GM20431 (cell line): ENCODE measurements around the gene METRN.
"Not testable (repeated sequence)": the region's sequence is repeated elsewhere in the genome, so short reads cannot be mapped to it uniquely, and the experiment has no call there.

Experiments used
- in situ Hi-C: fragments of 300-500 bp; cut with MseI, MboI; formaldehyde crosslinking; loops from one replicate; pipeline ENCODE4 v1.15.0; 2020; ENCODE audit warnings: low sequenced_read_pairs; ENCODE audit not compliant: unreplicated experiment

METRN gene

DNA sequence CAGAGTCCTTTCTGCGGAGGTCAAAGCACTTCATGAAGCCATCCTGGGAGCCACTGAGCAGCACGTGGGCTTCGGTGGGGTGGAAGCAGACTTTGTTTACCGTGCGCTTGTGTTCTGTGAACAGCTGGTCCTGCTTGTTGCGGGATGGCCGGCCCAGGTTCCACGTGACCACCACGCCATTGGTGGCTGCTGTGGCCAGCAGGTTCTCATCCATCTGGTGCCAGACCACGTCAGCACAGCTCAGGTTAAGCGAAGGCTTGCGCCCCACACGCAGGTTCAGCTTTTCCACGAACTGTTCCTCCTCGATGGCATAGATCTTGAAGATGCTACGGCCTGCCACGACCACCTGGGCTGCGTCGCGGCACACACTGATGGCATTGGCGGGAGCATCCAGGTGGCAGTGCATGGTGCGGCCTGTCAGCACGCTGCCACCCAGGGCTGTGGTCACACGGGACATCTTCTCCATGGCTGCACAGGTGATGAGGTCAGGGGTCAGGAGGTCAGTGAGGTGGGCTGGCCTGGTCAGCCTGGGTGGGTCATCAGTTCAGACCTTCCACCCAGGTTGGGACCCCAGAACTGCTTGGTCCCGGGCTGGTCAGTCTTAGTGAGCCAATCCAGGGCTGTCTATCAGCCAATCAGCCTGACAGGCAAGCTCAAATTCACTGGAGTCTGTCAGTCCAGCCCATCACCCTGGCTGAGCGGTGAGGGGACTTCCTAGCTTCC, 25.6 kb upstream of the METRN start:
- in situ Hi-C loops = no loop called here

DNA sequence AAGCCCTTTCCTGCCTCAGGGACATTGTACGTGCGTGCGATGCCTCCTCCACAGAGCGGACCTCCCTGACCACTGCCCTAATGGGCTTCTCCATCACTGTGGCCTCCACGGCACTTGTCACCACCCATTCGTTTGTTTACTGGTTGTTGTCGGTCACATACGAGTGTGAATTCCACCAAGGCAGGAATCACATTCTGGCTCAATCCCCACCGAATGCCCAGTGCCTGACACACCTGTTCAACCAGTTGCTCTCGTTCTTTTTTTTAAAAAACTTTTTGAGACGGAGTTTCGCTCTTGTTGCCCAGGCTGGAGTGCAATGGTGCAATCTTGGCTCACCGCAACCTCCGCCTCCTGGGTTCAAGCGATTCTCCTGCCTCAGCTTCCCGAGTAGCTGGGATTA, 23.7 kb upstream of the METRN start:
- in situ Hi-C loops = not testable (repeated sequence)

DNA sequence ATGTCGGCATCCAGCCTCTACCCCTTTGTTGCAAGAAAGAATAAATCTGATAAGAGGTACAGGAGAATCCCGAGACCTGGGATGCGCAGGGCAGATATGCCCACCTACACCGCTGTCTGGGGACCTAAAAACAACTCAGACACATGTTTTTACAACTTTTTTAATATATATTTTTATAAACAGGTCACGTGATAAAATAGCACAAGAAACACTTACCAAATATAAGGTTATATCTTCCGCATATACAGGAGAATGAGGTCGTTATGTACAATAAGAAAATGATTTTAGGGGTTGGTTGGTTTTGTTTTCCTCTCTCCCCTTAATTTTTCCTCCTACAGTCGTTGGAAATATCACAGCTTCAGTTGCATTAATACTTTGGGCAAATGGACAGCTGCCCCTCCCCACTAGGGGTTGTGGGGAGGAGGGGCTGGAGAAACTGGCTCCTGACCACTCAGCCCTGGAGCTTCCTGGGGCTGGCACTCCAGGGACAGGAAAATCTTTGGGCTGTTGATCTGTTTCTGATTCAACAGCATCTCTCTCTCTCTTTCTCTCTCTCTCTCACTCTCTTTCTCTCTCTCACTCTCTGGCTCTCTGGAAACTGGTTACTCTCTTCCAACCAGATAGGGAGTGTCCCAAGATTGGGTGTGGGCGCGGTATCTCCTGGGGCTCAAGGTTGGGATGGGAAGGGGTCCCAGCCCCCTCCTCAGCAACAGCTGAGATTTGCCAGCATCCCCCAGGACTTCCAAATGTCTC, 22.4 kb upstream of the METRN start:
- in situ Hi-C loops = no loop called here

DNA sequence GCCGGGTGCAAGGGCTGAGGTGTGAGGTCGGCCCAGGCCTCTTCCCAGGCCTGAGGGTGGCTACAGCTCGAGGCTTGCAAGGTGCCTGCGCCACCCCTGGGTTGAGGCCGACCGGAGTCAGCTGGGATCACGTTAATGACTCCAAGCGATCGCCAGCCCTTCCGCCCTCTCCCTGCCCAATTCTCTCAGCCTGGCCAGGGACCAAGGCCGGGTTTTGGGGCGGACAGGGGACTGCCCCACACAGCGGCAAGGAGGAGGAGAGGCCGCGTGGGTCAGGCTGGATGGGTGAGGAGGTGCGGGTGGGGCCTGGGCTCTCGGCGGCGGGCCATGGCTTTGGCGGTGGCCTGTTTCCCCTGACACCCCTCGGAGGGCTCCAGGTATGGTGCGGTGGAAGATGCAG, 21.6 kb upstream of the METRN start:
- in situ Hi-C loops = no loop called here

DNA sequence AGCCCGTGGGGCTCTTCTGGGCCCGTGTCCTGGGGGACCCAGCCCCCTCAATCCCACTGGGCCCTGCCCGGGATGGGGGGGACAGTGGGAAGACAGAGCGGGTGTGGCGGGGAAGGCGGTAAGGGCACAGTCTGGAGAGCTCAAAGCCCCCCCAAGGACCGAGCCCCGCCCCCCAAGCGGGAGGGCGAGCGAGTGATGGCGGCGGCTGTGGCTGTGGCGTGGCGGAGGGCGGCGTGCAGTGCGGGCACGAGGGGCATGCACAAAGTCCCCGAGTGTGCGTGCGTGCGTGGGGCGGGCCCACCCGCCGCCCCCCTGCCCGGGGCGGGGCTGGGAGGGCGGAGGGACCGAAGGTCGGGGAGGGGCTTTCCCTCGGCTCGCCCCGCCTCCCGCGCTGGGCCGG, 21.2 kb upstream of the METRN start:
- in situ Hi-C loops = no loop called here

DNA sequence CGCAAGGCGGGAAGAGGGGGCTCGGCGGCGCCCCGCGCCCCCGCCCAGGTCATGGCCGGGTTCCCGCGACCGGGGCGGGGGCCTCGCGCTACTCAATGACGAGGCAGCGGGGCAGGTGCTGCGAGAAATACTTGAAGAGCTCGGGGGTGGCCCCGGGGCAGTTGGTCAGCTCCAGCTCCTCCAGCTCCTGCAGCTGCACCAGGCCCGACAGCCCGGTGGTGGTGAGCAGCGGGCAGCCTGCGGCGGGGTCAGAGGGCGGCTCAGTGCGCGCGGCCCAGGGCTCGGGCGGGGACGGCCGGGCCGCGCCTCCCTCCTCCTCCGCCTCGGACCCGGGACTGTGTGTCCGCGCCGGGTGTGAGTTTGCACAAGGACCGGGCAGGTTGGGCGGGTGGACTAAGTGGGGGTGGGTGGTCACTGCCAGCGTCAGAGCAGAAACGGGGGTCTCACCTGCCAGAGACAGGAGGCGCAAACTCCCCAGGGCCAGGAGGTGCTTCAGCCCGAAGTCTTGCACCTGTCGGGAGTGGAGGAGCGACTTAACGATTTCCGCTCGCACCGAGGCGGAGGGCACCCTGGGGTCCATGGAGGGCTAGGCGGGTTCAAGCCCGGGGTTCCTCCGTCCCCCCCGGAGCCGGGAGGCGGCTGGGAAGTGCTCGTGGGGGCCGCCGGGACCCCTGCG, 20.6 kb upstream of the METRN start:
- in situ Hi-C loops = no loop called here

DNA sequence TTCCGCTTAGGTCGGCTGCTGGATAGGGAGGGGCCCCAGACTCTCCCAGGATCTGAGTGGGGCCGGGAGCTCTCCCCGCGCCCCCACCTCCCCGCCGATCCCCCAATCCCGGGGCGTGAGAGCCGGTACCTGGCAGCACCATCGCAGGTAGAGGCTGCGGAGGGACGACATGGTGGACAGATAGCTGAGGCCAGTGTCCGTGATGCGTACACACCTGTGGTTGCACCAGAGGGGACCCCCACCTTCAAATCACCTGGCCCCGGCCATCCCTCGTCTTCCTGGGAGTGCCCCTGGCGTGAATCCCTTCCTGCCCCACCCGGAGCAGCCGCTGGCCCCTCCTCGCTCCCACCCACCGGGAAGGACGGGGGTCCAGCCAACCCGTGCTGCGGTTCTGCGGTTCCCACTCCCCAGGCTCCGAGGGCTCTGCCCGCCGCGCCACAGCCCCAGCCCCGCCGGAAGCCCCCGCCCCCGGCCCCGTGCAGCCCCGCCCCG, 20.0 kb upstream of the METRN start:
- in situ Hi-C loops = no loop called here

DNA sequence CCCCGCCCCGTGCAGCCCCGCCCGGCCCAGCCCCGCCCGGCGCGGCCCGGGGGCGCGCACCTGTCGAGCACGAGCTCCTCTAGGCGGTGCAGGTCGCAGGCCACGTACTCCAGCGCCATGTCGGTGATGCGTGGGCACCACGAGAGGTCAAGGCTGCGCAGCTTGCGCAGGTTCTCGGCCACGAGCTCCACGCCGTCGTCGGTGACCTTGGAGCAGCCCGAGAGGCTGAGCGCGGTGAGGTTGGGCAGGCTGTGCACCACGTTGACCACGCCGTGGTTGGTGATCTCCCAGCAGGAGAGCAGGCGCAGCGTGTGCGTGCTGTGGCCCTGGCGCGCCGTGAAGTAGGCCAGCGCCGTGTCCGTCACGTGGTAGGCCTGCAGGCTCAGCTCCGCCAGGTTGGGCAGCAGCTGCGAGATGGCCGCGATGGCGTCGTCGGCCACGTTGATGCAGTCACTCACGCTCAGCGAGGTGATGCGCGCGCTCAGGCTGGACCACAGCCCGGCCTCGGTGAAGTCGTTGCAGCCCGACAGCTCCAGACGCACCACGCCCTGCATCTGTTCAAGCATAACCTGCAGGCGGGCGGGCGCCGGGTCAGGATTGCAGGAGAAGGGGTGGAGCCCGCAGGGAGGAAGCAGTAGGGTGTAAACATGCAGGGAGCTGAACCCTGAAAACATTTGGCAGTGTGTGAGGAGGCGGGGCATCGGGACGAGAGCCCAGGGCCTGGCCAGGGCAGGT, 19.4 kb upstream of the METRN start:
- in situ Hi-C loops = no loop called here

DNA sequence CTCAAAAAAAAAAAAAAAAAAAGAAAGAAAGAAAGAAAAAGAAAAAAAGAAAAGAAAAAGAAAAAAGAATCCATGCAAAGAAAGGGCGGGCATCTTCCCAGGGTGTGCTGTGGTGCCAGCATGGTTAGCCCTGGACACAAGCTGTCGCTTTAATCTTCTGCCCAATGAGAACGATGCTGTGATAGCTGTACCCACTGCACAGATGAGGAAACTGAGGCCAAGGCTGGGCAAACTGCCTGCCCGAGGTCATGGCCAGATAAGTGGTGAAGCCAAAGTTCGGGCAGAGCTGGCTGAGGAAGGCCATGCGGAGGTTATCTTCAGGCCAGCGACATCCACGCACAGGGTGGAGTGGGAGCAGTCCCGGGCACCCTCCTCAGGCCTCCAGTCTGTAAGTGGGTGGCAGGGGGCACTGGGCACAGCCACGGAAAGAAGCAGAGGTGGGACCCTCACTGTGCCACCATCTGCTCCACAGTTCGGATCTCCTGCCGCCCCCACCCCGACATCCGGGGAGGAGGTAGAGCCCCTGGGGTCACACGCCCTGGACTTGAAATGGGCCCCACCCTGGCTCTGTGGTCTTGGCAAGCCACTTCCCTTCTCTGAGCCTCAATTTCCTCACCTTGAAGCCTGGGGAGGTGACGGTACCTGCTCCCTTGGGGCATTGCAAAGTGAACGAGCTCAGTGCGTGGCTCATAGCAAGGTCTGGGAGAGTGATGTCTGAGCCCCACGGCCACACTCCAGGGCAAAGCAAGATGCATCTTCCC, 15.8 kb upstream of the METRN start:
- in situ Hi-C loops = no loop called here

DNA sequence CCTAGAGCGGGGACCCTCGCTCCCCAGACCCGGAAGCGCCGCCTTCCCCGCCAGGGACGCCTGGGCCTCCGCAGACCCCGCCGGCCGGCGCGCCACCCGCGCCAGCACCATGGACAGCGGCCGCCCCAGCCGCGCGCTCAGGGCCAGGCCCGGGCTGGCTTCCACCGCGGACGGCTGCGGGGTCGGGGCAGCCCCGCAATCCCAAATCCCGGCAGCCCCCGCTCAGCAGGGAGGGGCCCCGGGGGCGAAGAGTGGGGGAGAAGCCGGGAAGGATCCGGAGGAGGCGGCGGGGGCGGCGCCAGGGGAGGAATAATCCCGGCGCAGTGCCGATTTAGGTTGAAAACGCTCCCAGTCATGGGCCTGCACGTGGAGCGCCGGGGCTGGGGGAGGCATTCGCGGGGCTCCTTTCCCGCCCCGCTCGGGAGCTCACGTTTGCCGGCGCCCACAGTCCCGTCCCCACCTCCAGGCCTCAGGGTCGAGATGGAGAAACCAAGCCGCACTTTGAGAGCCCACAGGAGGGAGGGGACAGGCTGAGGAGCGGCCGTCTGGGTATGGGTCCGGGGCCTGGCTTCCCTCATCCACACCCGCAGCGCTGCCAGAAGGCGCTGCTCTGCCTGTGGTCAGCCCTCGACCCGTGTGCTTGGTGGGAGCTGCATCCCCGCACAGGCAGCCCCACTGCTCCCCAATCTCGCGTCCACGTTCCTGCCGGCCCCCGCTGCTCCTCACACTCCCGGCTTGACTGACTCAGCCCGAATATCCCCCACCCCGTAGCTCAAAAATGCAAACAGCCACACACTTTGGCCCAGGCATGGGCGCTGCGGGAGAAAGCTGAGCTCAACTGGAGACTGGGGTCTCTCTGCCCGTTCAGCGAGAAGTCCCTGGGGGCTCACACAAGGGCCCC, 14.0 kb upstream of the METRN start:
- in situ Hi-C loops = no loop called here

DNA sequence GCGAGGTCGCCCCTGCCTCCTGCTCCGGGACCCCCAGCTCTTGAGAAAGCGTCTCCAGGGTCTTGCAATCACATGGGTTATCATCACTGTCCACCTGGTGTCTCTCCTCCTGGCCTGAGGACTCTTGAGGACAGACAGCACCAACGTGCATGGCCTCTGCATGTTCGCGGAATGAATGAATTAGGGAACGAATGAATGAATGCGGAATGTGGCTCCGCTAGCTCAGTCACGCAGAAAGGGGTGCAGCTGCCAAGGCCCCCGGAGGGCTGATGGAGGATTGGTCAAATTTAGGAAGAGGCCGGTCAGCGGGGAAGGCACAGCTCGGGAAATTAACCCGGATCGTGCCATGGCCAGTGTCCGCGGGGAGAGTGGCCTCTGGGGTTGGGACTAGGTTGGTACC, 12.6 kb upstream of the METRN start:
- in situ Hi-C loops = no loop called here

DNA sequence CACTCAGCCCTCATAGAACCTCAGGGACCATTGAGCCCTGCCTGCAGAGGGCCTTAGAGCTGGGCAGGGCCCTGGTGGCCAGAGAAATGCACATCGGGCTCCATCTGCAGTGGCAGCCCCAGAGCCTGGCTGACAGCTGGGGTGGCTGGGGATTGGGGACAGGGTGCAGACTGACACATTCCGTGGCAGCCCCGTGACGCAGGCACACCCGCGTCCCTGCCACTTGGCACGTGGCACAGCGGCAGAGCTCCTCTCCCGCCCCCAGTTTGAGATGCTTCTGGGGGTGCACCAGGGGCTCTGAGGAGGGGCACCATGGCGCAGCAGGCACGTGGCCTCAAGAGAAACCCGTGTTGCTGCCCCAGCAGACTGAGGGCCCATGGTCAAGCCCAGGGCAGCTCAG, 11.5 kb upstream of the METRN start:
- in situ Hi-C loops = no loop called here

DNA sequence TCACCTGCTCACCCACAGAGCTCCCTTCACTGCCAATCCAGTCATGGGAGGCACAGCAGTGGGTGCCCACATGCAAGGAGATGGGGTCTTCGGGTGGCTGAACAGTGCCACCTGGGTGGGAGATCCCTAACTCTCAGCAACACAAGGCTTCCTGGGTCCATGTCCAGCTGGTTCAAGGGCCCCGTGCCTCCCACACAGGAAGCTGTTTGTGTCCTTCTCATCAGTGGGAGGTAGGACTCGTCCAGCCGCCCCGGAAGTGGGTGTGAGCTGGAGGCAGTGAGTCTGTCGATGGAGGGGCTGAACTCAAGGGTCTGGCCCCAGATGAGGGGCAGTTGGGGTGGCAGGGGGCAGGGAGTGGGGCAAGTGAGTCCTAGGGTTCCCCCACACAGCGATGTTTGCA, 10.9 kb upstream of the METRN start:
- in situ Hi-C loops = no loop called here

DNA sequence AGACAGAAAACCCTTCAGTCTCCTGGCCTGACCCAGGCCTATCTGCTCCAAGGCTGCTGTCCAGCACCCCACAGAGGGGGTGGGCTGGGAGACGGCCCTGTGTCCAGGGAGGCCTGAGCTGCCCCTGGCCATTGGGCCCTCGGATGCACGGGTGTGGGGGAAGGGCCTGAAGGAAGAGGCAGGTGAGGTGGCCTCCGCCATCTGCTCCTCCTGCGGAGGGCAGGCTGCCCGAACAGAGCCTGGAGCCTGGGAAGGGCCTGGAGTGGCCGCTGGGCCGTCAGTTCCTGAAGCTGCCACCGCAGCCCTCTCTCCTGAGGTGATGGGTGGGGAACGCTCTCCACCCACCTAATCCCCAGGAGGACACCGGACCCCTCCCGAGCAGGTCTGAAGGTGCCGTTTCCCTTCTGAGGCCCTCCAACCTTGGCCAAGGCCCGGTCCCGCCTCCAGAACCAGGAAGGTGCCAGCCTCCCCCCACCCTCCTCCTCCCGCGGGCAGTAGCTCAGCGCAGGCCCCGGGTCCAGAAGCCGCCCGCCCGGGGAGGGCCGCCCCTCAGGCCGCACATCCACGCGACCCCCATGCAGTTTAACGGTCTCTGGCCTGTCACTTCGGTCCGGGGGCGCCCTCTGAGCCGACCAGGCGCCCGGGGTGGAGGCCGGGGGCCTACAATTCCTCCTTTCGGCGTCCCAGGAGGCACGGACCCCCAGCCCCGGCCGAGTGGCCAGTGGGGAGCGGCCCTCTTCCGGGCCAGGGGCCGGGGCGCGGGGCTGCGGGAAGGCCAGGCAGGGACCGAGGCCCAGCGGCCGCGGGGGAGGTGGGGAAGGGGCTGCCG, 10.2 kb upstream of the METRN start:
- in situ Hi-C loops = no loop called here

DNA sequence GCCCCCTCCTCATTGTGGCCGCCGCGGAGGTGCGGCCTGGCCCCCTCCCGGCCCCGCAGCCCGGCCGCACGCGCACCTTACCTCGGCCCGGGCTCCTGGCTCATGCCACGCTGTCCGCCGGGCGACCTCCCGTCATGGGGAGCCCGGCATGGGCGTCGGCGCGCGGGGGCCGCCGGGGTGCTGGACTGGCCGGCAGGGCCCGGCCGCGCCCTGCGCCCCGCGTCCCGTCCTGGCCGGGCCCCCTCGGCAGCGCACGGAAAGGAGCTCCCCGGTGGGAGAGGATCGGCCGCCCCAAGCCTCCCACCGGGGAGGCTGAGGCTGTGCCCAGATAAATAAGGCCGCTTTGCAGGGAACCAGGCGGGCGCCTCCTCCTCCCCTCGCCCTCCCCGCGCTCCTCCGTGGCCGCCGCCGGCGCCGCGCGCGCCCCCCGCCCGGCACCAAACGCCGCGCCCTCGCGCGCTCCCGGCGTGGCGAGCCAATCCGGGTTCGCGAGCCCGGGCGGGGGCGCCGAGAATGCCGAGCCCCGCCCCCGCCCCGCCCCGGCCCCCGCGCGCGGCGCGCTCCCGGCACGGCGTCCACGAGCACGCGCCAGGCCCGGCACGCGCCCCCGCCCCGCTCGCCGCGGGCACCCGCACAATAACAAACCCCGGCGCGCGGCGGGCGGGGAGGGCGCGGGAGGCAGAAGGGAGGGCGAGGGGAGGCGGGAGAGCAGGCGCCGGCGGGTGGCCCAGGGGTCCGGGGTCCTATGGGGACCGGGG, 9.3 kb upstream of the METRN start, which contains the start of gene FBXL16:
FBXL16 (minus strand) TSS at position 371 of the 758 bp plus-strand sequence. CDS start 8,396 bp downstream, outside the sequence.
- in situ Hi-C loops = no loop called here

DNA sequence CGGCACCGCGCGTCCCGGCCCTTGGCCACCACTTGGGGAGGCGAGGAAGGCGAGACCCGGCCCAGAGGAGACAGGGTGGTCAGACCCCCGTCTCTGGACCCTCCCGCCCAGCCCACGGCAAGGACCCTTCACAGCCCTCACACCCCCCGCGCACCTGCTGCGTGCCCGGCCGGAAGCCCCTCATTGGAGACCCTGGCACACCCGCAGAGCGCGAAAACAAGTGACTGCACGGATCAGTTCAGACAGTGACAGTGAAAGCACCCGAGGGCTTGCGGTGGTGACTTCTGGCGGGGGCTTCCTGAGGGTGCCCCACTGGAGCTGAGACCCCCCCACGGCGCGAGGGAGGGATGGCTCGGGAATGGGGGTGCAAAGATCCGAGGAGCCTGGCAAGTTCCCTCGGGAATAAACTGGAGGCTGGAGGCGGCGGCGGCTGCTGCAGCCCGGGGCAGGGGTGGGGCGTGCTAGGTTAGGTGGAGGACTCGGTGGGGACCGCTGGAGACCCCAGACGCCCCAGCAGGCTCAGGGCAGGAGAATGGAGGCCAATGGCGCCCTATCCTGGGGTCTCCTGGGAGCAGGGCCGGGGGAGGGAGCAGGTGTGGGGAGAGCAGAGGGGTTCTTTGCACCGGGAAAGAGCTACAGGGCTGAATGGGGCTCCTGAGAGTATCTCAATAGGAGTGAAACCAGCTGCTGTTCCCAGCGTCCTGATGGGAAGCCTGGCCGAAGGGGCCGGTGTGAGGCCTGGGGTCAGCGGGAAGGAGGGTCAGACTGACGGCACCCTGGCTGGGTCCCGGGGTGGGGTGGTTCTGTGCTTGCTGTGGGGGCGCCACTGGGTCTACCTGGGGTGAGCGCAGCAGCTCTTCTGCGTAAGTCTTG, 8.5 kb upstream of the METRN start:
- in situ Hi-C loops = no loop called here
